GM18511 (cell line): Measurements from ENCODE around the gene TRMT2A.

ENCODE experiments used
- ATAC-seq: cut with Tn5 transposase; IDR thresholded peaks from one replicate; pipeline ENCODE4 v1.9.1; 2021; ENCODE audit warnings: mild to moderate bottlenecking, moderate library complexity; ENCODE audit not compliant: unreplicated experiment

The TRMT2A gene

DNA sequence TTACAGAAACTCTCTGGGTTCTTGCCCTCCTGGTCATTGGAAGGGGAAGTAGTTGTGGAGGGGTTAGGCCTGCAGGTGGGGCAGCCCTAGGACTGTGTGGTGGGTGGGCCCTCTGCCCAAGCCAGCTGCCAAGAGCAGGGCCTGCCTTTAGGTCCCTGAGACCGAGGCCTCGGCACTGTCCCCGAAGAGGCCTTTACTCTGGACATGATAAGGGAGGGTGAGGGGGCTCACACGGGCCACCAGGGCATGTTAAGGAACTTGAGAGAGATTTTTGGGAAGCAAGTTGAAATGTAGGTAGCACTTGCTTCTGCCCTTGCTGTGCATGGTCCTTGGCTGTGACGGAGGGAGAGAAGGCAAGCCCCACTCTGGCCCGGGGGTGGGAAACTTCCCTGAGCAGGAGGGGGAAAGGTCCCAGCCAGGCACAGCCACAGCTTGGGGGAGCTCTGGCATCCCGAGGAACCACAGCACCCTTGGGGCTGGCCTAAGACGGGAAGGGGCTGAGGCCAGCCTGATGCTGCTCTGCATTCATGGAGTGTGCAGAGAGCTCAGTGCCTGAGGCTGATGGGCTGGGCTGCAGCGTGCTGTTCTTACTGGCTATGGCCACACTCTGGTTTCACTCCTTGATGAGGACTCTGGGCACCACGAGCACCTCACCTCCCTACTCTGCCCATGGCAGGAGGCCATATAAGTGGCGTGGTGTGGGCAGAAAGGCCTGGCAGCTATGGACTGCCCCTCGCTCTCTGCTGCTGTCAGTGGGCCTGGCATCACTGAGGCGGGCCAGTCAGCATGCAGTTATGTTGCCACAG, 8.9 kb downstream of the TRMT2A start:
- no peak for ATAC-seq

GRCh38 chr22:20107471-20107901, 9.5 kb downstream of the TRMT2A start:
- no peak for ATAC-seq

- ATAC-seq: no peak
These were observed 10.2 kb downstream of the TRMT2A start for GRCh38 chr22:20106849-20107237.

- ATAC-seq: no peak
These were observed 10.7 kb downstream of the TRMT2A start for GRCh38 chr22:20106205-20106848.

GRCh38 chr22:20105456-20106204, 11.4 kb downstream of the TRMT2A start:
- ATAC-seq: no peak

DNA sequence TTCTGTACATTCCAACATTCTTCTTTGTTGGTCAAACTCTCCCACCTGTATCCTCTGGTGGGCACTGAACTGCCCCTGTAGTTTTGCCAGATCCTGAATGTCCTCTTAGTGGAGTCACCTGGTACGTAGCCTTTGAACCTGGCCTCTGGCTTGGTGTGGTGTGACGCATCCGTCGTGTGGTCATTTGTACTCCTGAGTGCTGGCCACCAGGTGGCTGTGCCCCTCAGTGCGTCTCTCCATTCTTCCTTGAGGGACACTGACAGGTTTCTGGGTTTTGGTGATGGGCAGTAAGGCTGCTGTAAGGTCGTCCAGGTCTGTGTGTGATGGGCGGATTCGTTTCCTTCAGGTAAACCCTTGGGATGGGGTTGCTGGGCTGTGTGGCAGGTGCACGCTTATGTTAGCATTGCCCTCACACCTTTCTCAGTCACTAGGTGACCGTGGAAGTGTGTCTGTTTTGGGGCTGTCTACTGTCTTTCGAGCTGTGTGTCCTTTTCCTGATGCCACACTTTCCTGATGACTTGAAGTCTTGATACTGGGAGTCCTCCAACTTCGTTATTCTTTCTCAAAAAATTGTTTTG, 14.7 kb downstream of the TRMT2A start:
- ATAC-seq: no peak

GRCh38 chr22:20101638-20102037, 15.4 kb downstream of the TRMT2A start:
- ATAC-seq: no peak

GRCh38 chr22:20099099-20099711, 17.8 kb downstream of the TRMT2A start:
- ATAC-seq: no peak

DNA sequence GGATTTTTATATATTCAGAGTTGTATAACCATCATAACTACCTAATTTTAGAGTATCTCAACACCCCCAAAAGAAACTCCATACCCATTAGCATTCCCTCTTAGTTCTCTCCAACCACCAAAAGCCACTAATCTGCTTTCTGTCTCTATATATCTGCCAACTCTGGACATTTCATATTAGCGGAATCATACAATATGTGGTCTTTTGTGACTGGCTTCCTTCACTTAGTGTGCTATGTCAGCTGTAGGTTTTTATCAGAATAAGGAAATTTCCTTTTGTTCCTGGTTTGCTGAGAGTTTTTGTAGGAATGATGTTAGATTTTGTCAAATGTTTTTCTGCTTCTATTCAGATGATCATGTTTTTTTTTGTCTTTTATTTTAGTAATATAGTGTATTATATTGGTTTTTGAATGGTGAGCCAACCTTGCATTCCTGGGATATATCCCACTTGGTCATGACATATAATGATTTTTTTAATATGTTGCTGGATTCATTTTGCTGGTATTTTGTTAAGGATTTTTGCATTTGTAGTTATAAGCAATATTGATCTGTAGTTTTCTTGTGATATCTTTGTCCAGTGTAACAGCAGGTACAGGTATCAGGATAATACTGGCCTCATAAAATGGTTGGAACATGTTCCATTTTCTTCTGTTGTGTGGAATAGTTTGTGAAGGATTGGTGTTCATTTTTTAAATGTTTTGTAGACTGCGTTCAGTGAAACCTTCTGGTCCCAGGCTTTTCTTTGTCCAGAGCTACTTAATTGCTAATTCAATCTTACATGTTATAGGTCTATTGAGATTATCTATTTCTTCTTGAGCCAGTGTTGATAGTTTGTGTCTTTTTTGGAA, 20.2 kb downstream of the TRMT2A start:
- no peak for ATAC-seq

GRCh38 chr22:20095521-20095920, 21.5 kb downstream of the TRMT2A start:
- ATAC-seq: no peak

- ATAC-seq: no peak
These were observed 22.7 kb downstream of the TRMT2A start for GRCh38 chr22:20094197-20094807.

DNA sequence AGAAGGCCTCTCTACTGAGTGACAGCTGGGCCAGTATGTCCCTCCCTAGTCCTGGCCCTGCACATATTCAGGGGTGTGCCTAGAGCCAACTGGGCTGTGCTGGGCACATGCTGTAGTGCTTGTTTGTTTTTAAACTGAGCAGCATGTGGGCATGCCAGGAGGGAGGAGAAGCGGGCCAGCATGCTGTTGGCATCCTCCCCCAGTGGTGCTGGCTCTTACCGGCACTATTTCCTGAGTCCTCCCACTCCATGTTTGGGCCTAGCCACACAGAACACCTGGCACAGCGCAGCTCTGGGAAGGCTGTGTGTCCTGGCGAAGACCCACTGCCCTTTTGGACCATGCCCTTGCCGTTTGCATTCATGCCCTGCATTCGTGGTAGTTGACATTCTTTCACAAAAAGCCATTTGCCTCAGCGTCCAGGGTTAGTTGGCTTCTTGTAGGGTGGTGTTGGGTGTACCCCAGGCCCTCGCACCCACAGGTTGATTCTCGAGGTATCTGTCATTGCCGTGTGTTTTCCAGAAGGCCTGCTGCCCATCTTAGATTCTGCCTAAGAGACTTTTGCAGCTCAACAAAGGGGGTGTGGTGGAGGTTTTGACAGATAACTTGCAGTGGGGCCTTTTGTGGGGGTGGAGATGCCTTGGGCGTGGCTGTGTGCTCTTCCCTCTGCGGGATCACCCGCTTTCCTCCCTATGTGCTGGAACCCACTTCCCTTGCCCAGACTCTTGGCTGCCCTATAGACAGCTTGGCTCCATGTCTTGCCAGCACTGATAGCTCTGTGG, 23.4 kb downstream of the TRMT2A start:
- ATAC-seq: no peak

GRCh38 chr22:20092477-20092854, 24.6 kb downstream of the TRMT2A start:
- no peak for ATAC-seq

DNA sequence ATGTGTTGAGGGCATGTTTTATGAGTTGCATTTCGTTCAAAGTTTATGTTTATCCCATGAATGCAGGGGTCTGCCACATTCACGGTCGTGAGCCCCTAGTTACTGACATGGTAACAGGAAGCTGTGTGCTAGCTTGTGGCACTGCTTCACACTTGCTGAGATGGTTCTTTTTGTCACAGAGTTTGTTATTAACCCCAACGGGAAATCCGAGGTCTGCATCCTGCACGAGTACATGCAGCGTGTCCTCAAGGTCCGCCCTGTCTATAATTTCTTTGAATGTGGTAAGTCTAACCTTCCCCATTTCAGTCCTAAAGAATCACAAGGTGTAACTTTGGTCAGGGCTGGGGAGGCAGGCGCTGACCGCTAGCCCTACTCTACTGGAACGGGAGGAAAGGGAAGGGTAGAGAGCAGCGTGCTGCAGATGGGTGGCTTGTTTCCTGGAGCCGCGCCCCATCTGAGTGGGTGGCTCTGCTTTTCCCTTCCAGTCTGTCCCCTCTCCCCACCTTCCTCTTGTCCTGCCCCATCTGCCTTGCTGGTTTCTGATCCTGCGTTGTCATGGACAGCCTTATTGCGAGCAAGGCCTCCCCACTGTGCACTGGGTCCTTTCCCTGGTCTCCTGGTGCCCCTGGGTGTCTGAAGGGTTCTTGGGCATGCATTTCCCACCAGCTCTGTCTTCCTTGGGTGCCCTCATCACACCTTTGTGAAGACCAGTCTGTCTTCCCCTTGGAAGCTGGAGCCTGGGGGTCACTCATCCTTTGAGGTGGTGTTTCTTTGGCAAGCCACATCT, 25.1 kb downstream of the TRMT2A start:
- no peak for ATAC-seq

DNA sequence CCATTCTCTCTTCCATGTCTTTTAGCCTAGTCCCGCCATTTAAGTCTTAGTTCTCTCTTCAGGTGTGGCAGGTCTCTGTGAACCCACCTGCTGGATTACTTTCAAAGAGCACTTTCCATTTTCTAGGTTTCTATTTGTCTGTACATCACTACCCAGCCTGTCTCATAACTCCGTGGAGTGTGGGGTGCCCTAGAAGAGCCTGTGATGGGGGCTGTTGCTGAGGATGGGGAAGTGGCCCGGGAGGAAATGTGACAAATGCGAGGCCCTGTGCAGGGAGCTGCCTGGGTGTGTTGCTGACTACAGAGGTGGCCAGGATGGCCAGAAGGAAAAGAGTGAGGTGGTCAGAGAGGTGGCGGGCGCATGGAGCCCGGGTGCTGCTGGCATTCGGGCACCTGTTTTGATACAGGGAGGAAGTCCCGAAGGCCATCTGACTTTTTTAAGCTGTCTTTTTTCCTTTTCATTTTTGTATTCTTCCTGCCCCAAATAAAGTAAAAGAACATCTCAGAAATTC, 26.2 kb downstream of the TRMT2A start:
- no peak for ATAC-seq

- no peak for ATAC-seq
These were observed 26.9 kb downstream of the TRMT2A start for GRCh38 chr22:20089977-20090729.
